HG03280 (cell line): ENCODE results near the gene FAM20A.
A peak's percentile ranks its signal among the peaks of the same experiment; 100 is the strongest.
"Not testable (repeated sequence)": the region's sequence is repeated elsewhere in the genome, so short reads cannot be mapped to it uniquely, and the experiment has no call there.

ENCODE experiments used
- ATAC-seq: cut with Tn5 transposase; IDR thresholded peaks from one replicate; pipeline ENCODE4 v1.9.1; 2021; ENCODE audit warnings: mild to moderate bottlenecking, moderate library complexity; ENCODE audit not compliant: unreplicated experiment

FAM20A gene

GRCh38 chr17:68527314-68527713, 73.9 kb downstream of the FAM20A start:
- no peak for ATAC-seq

GRCh38 chr17:68526548-68526947, 74.6 kb downstream of the FAM20A start:
- ATAC-seq, result no peak

- no peak for ATAC-seq
Observed at GRCh38 chr17:68522266-68522665, 78.9 kb downstream of the FAM20A start.

- no peak for ATAC-seq
Observed at GRCh38 chr17:68519911-68520310, 81.3 kb downstream of the FAM20A start.

GRCh38 chr17:68519051-68519450, 82.1 kb downstream of the FAM20A start:
- not testable (repeated sequence) for ATAC-seq

- ATAC-seq, result no peak
Observed at GRCh38 chr17:68518063-68518815, 82.9 kb downstream of the FAM20A start.

- not testable (repeated sequence) for ATAC-seq
Observed at GRCh38 chr17:68517605-68518004, 83.6 kb downstream of the FAM20A start.

- no peak for ATAC-seq
Observed at GRCh38 chr17:68516732-68517131, 84.4 kb downstream of the FAM20A start.

- ATAC-seq, result no peak
Observed at GRCh38 chr17:68514831-68515635, 86.1 kb downstream of the FAM20A start.

- ATAC-seq, result no peak
Observed at GRCh38 chr17:68513932-68514331, 87.2 kb downstream of the FAM20A start.

- no peak for ATAC-seq
Observed at GRCh38 chr17:68512960-68513474, 88.2 kb downstream of the FAM20A start.

- peak; percentile 91 for ATAC-seq
Observed at GRCh38 chr17:68512247-68512959, 88.8 kb downstream of the FAM20A start, which contains the start of gene PRKAR1A. PRKAR1A (plus strand) TSS chr17:68512430; CDS start chr17:68515400, 2,970 bp downstream.

GRCh38 chr17:68511671-68512246, 89.4 kb downstream of the FAM20A start:
- ATAC-seq, result peak; percentile 48

- ATAC-seq, result no peak
Observed at GRCh38 chr17:68511254-68511670, 89.9 kb downstream of the FAM20A start.

- no peak for ATAC-seq
Observed at GRCh38 chr17:68509141-68510057, 91.8 kb downstream of the FAM20A start.

- ATAC-seq, result no peak
Observed at GRCh38 chr17:68507576-68507975, 93.6 kb downstream of the FAM20A start.

GRCh38 chr17:68505951-68506350, 95.2 kb downstream of the FAM20A start:
- no peak for ATAC-seq

- no peak for ATAC-seq
Observed at GRCh38 chr17:68501074-68501473, 100.1 kb downstream of the FAM20A start.

GRCh38 chr17:68499587-68499986, 101.6 kb downstream of the FAM20A start:
- ATAC-seq, result no peak
